COLO668 (cell line): ENCODE measurements around the gene TRIM3.
"Not testable (repeated sequence)": the region's sequence is repeated elsewhere in the genome, so short reads cannot be mapped to it uniquely, and the experiment has no call there.

Experiments
- DNase-seq: peaks from one replicate; lab custom pipeline; 2025; ENCODE audit not compliant: unreplicated experiment; lab: John Stamatoyannopoulos, UW

Gene TRIM3

DNA sequence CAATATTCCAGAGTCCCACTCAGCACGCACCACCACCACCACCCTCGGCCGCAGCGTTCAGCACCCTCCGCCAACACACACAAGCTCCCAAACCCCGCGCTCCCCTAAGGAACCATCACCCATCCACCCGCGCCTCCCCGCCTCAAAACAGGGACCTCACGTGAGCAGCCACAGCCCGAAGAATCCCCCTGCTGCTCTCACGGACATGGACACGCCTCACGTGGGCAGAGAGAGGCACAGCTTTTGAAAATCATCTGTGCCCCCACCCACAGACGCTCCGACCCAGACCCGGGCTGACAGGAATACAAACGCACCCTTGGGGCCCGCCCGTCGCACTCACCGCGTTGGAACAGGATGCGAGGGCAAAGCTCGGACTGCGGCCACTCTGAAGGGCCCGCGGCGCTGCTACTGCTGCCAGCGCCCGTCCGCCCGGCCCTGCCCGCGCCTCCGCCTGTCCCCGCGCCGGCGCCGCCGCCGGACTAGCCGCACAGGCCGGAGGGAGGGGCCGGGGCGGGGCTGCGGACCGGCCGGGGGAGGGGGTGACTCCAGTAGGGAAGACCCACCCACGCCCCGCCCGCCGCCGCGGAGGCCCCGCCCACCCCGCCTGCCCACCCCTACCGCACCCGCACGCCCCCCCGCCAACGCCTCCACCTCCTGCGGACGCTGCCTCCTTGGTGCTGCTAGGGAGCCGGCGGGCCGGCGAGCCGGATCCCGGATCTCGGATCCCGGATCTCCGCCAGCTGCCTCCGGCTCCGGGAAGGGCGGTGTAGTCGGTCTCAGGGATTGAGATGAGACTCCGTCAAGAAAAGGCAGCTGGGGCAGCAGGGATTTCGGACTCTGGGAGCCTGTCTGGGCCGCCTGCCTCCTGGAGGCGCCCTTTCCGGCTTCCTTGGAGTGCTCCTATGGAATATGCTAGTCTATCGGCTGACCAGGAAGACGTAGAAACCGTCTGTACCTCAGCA is at the start of gene TRIM3:
Gene TRIM3, minus strand, starts transcription at position 491 of the 962 bp plus-strand sequence. CDS start 8,246 bp downstream, outside the sequence.
- peak; percentile 89 for DNase-seq

DNA sequence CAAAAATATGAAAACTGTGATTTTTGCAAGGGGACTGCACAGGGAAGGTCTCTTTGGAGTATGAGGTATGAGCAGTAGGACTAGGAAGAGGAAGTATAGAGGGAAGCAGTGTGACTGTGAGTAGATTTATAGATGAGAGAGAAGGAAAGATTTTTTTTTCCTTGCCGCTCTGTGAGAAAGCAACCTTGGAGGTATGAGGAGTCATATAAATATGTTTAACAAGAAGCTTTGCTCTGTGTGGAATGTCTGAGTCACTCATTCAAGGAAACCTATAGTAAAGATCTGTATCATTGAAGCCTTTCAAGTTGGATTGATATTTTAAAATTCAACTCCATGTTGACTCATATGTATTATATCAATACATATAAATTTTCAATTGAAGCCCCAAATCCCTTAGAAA is 49.5 kb upstream of the TRIM3 start:
- DNase-seq, result no peak

DNA sequence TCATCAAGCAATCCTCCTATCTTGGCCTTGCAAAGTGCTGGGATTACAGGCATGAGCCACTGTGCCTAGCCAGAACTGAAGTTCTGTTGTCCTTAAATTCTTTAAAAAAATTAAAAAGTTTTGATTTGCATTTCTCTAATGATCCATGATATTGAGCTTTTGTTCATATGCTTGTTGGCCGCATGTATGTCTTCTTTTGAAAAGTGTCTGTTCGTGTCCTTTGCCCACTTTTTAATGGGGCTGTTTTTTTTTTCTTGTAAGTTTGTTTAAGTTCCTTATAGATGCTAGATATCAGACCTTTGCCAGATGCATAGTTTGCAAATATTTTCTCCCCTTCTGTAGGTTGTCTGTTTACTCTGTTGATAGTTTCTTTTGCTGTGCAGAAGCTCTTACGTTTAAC is 48.2 kb upstream of the TRIM3 start:
- DNase-seq, result not testable (repeated sequence)

DNA sequence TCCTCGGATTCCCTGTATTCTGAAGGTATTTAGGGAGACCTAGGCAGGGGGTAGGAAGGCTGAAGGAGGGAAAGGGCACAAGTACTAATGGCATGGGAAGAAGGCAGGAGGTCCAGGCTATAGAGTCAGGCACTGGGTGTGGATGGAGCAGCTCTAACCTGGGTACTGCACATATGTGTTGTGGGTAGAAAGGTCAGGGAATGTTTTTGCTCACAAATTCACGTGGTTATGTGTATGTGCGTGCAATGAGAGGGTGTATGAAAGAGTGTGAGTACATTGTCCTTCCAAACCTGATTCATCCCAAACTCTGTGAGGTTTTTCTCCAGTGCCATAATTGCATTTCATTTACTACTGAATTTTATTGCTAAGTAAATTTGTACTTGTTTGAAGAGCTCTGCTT is 46.5 kb upstream of the TRIM3 start:
- DNase-seq, result no peak

DNA sequence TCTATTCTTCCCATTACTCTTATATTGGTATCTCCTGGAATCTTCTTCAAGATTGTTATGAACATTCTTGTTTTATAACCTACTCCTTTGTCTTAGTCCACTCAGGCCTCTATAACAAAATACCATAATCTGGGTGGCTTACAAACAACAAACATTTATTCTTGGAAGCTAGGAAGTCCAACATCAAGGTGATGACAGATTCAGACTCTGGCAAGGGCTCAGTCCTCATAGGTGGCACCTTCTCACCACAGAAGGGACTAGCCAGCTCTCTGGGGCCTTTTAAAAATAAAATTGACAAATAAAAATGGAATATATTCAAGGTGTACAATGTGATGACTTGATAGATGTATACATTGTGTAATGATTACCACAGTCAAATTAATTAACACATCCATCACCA is 43.1 kb upstream of the TRIM3 start:
- DNase-seq, result no peak

DNA sequence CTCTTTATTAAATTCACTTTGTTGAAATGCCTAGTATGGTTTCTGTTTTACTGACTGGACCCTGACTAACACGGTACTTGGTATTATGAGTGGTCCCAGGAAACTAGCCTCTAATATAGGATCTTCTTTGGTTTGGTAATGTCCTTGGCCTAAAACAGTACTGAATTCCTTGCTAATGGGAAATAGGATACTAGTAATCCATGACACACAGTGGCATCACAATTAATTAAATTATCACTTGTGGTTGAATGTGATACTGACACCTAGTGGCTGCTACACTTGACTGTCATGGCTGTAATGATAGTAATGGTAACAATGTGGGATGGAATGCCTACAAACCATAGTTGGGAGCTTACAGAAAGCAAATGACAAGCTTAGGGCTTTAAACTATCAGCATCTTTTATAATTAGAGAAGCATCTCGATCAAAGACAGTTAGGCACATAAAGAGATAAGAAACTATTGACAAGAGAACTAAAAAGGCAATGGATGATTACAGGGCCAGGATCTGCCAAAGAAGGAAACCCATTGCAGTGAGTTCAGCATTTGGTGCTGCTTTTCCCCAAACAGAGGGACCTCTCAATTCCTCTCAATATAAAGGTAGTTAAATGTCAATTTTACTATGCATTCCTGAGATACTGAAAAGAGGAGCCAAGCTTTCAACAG is 32.0 kb upstream of the TRIM3 start:
- peak; percentile 9 for DNase-seq

DNA sequence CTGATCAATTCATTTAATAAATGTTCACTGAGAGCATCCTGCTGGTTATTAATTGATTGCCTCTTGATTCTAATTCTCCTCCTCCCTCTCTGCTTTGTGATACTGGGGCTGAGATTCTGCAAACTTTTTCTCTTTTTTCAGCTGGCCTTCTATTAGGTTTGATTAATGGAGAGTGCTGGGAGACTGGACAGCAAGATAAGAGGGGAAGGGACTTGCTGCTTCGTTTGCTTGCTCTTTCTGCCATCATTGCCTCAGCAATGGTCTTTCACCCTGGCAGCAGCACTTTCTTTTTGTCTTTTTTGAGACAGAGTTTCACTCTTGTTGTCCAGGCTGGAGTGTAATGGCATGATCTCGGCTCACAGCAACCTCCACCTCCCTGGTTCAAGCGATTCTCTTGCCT is 30.4 kb upstream of the TRIM3 start:
- no peak for DNase-seq

DNA sequence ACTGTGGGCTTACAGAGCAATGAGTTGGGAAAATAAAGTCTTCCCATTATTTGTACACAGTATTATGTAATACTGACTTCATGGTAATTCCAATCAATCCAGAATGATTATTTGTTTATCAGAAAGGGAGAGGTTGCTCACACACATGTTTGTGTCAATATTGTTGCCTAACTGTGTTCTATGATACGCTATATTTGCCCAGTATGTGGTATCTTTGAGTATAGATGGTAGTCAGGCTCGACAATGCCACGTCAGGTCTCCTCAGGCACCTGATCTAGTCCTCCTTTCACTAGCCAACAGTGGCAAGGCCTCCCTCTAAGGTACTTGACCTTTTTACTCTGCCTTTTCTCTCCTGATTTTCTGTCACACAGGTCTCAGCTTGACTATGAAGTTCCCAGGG is 28.6 kb upstream of the TRIM3 start:
- no peak for DNase-seq

DNA sequence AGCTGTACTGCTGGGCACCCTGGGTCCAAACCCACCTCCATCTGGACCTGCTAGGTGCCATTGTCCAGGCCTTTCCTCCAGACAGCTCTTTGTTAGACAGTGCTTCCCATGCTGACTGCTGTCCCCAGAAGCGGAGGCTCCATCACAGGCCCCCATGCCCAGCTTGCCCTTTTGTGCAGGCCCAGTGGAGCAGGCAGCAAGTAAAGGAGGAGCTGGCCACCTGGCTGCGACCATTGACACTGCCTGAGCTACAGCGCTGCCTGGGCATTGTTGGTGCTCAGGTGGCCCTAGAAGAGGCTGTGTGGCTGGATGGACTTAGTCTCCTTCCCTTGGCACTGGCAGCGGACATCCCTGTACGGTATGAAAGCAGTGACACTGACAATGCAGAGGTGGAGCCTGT is 24.8 kb upstream of the TRIM3 start:
- no peak for DNase-seq

DNA sequence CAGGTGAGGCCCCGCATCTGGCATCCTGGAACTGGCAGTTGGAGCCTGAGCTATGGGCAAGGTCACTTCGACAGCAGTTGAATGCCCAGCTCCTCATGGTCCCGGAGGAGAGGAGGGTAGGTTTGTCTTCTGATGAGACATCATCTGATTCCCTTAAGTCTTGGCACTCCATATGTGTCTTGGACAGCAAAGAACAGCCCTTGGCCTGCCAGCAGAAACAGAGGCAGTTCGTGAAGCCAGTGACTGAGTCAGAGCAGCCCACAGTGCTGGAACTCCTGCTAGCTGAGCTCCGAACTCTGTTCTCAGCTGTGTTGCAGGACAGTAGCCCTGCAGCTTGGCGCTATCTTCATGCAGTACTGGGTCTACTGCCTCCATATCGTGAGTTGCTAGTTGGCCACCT is 24.4 kb upstream of the TRIM3 start:
- no peak for DNase-seq

DNA sequence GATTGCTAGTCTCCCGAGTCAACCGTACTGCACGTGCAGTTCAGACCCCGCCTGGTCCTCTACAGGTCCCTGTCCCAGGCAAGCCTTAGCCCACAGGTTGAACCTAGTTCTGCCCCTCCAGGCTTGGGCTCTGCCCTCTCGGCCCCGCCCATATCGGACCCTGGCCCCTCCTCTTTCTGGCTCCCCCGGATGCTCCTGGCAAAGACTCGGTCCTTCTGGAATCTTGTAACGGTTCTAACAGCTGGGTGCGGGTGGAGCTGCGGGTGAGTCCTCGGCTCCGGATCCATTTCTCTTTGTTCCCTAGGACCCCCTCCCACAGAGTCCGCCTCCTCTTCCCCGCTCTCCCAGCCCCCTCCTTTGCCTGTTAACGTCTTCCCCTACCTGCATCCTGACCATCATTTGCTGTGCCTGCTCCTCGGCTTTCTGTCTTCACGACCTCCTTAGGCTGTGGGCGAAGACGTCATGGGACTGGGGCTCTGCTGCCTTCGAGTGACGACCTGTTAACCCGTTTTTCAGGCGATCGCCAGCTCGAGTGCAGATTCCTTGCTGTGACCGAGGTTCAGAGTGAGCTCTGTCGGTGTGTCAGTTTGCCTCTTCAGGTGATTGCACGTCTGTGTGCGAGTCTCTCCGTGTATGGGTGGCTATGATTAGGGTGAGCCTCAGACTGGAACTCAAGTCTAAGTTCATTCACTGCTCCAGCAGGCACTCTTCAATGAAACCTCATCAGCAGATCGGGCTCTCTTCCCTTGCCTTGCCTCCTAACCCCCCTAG is 23.5 kb upstream of the TRIM3 start, which contains the start of gene DNHD1:
Gene DNHD1, plus strand, starts transcription at position 212 of the 771 bp plus-strand sequence. CDS start 936 bp downstream, outside the sequence.
- DNase-seq, result no peak

DNA sequence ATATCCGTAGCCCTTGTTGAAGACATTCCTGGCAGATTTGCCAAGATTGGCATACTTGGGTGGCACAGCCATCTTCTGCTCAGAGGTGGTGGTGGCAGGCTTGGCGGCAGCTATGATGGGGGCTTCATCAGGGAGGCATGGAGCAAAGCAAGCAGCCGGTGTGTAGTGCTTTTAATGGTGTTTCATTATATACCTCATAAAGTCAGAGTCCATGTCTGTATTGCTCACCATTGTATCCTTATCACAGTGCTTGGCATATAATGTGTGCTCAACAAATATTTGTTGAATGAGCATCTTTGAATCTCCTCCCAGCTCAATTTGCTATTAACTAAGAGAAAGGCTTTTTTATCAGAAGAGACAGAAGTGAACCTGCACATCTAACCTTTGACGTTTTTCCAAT is 15.6 kb upstream of the TRIM3 start:
- DNase-seq, result no peak

DNA sequence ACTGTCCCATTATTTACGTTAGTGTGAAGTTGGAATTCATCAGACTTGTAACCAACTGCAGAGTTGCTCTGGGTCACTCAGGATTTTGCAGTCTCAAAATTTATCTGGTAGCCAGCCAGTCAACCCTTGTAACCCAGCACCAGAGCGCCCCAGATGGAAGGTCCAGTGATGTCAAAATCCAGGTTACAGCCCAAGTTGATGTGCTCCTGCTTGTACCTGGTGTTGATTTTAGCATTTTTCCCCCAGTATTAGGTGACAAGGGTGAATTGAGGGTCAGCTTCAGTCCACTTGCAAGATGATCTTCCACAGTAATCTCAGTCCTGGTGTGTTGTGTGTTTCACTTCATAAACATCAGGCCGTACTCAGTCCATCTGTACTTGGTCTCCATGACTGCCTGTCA is 15.1 kb upstream of the TRIM3 start:
- DNase-seq, result no peak

DNA sequence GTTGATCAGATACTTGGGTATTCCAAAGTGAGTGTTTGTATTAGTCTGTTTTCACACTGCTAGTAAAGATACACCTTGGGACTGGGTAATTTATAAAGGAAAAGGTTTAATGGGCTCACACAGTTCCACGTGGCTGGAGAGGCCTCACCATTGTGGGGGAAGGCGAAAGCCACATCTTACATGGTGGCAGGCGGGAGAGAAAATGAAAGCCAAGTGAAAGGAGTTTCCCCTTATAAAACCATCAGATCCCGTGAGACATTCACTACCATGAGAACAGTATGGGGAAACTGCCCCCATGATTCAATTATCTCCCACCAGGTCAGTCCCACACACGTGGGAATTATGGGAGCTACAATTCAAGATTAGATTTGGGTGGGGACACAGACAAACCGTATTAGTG is 14.6 kb upstream of the TRIM3 start:
- no peak for DNase-seq

DNA sequence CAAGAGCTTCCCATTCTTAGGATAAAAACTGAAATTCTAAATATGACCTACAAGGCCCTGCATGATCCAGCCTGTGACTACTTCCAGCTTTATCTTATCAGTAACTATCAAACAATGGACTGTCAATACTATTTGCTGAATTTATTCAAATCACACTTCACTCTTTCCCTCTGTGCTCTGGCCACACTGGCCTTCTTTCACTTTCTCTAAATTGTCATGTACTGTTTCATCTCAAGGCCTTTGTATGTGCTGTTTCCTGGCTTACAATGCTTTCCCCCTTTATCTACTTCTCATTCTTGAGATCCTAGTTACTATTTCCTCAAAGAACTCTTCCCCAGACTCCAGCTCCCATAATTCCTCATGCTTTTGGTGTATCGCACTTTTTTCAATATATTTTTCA is 13.2 kb upstream of the TRIM3 start:
- DNase-seq, result no peak

DNA sequence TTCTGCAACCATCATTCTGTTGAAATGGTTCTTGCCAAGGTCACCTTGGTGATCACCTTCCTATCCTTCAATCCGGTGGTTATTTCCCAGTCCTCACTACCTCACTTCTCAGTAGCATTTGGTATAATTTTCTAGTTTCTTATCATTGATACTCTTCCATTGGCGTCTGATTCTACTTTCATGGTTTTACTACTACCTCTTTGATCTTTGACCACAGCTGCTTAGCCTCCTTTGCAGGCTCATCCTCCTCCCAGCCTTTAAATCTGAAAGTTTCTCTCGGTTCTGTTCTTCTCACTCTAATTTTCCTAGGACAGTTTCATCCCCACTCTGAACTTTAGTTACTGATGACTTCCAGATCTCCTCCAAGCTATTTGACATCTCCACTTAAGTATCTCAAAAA is 12.5 kb upstream of the TRIM3 start:
- DNase-seq, result no peak

DNA sequence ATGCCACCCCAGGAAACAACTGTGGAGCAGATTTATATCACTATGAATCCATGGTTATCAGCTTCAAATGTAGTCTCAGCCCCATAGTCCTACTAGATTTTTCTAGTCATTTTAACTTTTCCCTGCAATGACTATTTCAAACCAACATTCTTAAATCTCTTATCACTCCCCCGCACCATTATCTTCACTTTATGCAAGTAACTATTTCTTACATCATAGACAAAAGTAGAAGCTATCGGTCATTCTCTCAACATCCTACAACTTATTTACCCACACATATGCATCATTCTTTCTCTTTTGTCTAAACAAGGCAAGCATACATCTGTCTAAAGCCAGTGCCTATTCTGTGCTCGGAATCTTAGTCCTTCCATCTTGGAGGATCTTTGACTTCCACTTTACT is 11.9 kb upstream of the TRIM3 start:
- no peak for DNase-seq

DNA sequence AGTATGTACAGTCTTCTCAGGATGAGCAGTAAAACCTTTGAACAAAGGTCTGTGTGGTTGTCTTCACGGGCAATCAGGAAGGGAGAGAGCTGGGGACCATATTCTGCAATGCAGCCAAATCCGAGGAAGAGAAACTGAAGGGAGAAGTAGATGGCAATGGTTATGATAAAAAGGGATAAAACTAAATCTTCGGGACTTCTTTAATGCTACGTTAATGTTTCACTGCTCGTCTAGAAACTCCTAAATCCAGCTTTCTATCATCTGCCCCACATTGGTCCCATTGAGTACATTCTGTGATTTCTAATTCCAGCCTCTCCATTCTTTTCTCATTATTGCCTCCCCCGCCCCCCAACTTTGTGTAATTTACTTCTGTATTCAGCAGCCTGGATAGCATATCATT is 9.3 kb upstream of the TRIM3 start:
- DNase-seq, result no peak

DNA sequence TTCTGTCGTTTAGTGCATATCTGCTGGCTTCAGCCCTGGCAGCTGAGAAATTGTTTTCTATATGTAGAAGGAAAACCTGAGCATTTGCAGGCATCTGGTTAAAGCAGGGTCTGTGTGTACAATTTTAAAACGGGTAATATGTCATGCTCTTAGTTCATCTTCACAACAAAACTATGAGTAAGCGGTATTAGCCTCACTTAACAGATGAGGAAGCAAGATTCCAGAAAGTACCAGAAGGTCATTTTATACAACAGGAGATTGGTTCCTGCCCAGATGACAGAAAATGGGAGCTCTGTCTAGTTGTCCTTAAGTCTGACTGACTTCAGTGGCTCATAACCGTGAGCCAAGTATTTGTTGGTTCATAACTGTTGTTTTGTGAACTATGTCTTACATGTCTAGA is 8.7 kb upstream of the TRIM3 start:
- no peak for DNase-seq

DNA sequence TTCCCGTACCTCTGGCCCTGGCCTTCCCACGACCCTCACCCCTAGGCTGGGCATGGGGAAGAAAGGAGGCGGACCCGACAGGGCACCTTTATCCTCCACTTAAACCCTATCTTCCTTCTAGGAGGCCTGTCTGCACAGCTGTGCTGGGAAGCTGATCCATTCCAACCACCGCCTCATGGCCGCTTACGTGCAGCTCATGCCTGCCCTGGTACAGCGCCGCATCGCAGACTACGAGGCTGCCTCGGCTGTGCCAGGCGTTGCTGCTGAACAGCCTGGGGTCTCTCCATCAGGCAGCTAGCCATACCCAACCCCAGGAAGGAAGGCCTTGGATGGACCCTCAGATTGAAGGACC is 8.2 kb upstream of the TRIM3 start:
- DNase-seq, result peak; percentile 19
